ENCODE measurements around the gene MED12L.

MED12L gene

GRCh38 chr3:151415289-151415688 lies 329.8 kb downstream of the MED12L start:
- no peak for DNase-seq (ENCODE audit: low read depth)

GRCh38 chr3:151419806-151420205 lies 334.3 kb downstream of the MED12L start:
- no peak for DNase-seq (ENCODE audit: low read depth)

DNA sequence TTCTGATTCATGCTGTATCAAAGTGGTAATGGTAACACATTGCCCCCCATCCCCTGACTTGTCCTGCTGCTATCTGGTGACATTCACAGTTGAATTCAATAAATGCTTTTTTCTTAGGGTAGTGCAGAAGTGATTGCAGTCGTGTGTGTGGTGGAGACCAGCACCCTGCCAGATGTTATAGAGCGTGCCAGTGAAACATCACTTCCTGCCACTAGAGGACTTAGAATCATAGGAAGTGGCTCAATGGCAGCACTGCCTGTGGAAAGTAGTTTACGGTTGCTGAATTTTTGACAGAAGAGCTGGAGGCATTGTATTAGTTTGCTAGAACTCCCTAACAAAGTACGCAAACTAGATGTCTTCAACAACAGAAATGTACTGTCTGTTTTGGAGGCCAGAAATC lies 336.5 kb downstream of the MED12L start:
- DNase-seq (ENCODE audit: low read depth) = no peak

GRCh38 chr3:151423091-151423490 lies 337.6 kb downstream of the MED12L start:
- no peak for DNase-seq (ENCODE audit: low read depth)

GRCh38 chr3:151425627-151426340 lies 340.3 kb downstream of the MED12L start:
- no peak for DNase-seq (ENCODE audit: low read depth)

GRCh38 chr3:151426341-151426657 lies 340.8 kb downstream of the MED12L start:
- DNase-seq (ENCODE audit: low read depth) = no peak

DNA sequence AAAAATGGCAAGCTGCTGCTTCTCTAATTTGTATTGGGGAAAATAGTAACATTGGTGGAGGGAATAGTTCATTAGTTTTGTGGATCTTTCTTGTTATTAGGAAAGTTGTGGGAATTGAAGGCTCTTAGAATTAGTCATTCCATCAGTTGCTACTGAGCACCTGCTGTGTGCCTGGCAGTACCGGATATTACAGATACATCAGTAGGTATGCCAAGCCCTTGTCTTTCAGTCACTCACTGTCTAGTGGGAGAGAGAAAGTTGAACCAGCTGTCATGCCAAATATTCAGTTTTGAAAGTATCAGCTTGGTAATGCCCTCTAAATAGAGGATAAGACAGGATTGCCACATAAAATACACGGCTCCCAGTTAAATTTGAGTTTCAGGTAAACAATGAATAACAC lies 342.9 kb downstream of the MED12L start:
- DNase-seq (ENCODE audit: low read depth) = no peak

DNA sequence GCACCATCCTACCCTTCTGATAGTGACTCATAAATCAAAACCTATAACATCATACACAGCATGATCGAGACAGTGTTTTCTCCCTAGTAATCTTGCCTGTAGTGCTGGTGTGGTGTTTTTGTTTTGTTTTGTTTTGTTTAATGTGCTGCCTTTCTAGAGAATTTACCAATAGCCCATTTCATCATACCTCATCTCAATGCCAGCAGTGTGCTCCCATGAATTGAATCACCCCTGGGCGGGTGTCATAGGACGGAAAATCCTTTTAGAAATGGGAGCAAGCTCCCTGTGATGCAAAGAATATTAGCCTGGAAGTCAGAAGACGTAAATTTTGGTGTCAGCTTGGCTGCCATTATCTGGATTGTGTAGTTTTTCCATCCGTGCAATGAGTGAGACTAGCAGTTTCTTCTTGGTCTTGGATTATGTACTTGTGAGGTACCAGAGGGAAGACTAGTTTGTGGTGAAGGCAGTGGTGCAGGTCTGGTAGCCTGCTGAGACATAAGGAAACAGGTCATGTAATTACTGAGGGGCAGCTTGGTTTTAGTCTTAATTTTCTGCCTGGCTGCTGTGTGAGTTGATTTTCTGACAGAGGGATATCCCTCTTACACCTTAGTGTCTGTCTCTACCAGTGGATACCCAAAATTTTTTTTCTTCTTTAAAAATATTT lies 345.5 kb downstream of the MED12L start:
- no peak for DNase-seq (ENCODE audit: low read depth)

- DNase-seq (ENCODE audit: low read depth) = peak; percentile 46
Observed at GRCh38 chr3:151431940-151432339, 346.5 kb downstream of the MED12L start.

DNA sequence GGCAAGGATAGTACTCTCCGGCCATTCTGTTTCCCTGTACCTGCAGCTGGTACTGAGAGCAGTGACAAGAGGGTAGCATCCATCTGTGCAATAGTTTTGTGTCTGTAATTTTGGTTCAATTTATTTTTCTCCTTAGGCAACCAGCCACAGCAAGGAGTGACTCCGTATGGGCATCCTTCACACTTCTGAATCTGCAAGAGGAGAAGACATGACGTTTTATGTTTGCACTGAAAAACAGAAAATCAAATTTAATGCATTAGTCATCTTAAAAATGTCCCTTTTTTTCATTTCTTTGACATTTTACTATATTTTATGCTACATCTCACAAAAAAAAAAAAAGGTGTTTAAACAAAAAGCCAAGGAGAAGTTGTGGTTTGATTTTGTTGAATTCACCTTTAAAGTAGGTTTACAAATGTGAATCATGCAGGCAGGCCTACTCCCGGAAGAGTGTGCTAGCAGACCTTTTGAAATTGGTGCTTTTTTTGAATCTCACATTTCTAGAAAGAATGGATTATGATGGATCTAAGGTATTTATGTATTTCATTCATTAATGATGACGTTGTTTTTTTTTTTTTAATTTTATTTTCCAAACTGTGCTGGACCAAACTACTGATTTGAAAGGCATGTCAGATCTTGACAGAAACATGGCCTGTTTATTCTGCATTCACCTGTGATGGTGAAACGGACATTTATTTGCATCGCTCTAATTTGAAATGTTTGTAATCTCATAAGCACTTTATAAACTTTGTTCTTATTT lies 347.3 kb downstream of the MED12L start:
- no peak for DNase-seq (ENCODE audit: low read depth)

GRCh38 chr3:151434151-151434890 lies 348.9 kb downstream of the MED12L start:
- peak; percentile 45 for DNase-seq (ENCODE audit: low read depth)

GRCh38 chr3:151436675-151437446 lies 351.4 kb downstream of the MED12L start:
- no peak for DNase-seq (ENCODE audit: low read depth)

DNA sequence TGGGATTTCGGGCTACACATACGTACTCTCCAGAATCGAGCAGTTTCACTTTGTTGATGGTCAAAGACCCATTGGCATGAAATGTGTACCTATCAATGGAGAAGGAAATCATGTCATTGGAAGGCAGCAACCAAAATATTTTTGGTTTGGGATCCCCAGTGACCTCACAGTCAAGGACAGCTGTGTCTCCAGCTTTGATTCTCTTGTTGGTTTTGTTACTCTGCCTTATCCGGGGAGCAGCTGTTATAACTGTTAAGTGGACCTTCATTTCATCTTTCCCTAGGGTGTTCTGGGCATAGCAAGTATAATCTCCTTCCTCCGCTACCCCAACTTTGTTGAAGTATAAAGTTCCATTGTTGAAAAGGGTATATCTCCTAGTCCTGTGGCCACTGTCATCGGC lies 352.4 kb downstream of the MED12L start:
- no peak for DNase-seq (ENCODE audit: low read depth)

GRCh38 chr3:151439652-151440125 lies 354.2 kb downstream of the MED12L start:
- DNase-seq (ENCODE audit: low read depth) = peak; percentile 19

DNA sequence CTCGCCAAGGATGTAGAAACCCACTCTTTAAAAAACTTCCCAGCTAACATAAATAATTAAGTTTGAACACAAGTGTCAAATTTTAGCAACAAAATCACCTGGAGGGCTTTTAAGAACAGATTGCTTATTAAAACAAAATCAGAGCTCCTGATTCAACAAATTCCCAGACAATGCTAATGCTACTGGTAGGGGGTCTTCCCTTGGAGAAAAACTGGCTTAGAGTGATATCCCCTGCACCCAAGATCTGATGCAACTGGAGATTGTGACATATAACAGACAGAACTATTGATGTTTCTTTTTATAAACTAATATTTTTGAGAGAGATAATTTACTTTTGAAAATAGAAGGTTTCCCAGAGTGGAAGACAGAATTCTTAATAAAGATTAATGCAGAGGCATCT lies 355.5 kb downstream of the MED12L start:
- DNase-seq (ENCODE audit: low read depth) = no peak

GRCh38 chr3:151443583-151443982 lies 358.1 kb downstream of the MED12L start:
- DNase-seq (ENCODE audit: low read depth) = no peak

DNA sequence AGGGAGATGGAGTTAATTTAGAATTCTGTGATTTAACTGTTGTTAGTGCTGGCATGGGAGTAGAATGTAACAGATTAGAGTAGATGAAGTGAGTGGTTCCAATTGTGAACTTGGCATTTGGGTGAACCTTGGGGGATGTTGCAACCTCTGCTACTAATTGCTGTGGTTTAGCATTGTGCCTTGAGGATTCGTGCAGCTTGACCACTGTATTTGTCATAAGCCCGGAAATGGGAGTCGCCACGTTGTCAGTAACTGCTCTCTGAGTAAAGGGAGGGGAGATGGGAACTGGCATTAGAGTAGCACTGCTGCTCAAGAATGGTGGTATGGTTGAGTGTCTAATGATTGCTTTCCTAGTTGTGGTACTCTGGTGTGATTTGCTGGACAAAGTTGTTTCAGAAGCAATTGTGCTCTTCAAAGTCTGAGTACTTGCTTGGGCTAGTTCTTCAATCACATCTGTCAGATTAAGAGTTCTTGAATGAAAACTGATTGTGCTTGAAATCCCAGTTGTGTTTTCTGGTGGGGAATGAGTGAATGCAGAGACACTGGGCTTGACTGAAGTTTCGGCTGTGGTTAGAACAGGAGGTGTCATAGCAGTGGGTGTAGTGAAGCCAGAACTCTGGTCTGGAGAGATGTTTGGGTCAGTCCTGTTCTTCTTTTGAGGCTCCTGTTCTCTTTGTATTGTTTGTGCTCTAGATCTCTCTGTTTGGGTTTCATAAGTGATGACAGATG lies 360.0 kb downstream of the MED12L start:
- no peak for DNase-seq (ENCODE audit: low read depth)

DNA sequence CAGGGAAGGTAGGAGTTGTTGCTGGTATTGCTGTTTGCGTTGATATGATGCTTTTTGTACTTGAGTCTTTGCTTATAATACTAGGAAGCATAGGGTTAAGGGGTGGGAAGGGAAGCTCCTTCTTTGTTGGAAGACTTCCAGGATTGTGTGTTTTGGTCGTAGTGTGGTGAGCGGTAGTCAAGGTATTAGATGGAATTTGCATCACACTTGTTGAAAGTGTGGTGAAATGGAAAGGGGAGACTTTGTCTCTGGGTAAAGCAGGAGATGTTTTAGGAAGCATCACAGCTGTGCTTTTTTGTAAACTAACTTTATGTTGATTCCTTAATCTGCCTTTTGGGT lies 360.5 kb downstream of the MED12L start:
- no peak for DNase-seq (ENCODE audit: low read depth)

- no peak for DNase-seq (ENCODE audit: low read depth)
Observed at GRCh38 chr3:151452368-151452767, 366.9 kb downstream of the MED12L start.

DNA sequence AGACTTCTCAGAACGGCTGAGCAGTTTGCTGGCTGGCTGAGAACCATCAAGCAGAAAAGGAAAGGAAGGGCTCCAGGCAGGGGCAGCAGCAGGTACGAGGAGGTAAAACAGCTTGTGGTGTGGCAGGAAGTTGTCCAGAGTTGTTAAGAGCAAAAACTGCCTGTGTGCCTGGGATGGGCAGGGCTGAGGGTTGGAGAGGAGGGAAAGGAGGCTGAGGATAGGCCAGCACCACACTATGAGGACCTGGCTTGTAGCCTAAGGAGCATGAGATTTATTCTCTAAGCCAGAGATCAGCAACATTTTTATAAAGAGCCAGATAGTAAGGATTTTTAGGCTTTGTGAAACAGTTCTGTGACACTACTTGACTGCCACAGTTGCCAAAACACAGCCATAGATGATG lies 367.4 kb downstream of the MED12L start:
- no peak for DNase-seq (ENCODE audit: low read depth)

GRCh38 chr3:151456065-151456464 lies 370.6 kb downstream of the MED12L start:
- DNase-seq (ENCODE audit: low read depth) = no peak
